B cell (primary cell): ENCODE data around the gene HOGA1. TPM values are rescaled to one million over a fixed set of nuclear protein-coding genes. Genes with fewer than 3 reads are reported as not detected.

Experiments used
- ATAC-seq: fragments of 200-7000 bp; cut with Tn5 transposase; one replicate; pipeline ENCODE4 v1.10.0; 2021; ENCODE audit warnings: low read depth, mild to moderate bottlenecking, moderate number of reproducible peaks, moderate library complexity
- CTCF ChIA-PET: fragments of 350-600 bp; sonication (Branson Sonifier 250); formaldehyde crosslinking; loops from one replicate; lab custom pipeline; 2021; ENCODE audit warnings: antibody characterized with exemption, inconsistent platforms; lab: Charles Lee
- POLR2A ChIA-PET: fragments of 350-600 bp; sonication (Branson Sonifier 250); formaldehyde crosslinking; loops from one replicate; lab custom pipeline; 2021; ENCODE audit warnings: antibody characterized with exemption; lab: Charles Lee
- DNase-seq: peaks from one replicate; pipeline ENCODE4 v3.0.0; 2013
- H2AFZ ChIP-seq: 2 replicates; pipeline ENCODE4 v1.6.1; 2012; ENCODE audit warnings: mild to moderate bottlenecking, low read depth, low read length; ENCODE audit not compliant: insufficient read depth, poor library complexity, severe bottlenecking
- H3K27ac ChIP-seq, 2 donors: 1 replicate in 1 of 2; 2 replicates in 1 of 2; pipeline ENCODE4 v1.5.1; 2012 to 2013; ENCODE audit warnings: low read length in 2 of 2, mild to moderate bottlenecking in 2 of 2, moderate library complexity in 1 of 2
- H3K27me3 ChIP-seq, 4 experiments: fragments of 200-600 bp in 1 of 4; sonication (generic) in 1 of 4; replicated peaks in 1 of 4; 1 replicate in 2 of 4; 2 replicates in 2 of 4; pipeline versions ENCODE4 v1.6.1 to v1.7.0; 2013 to 2016; ENCODE audit warnings: low read length in 3 of 4, mild to moderate bottlenecking in 2 of 4, mixed read lengths in 1 of 4, moderate library complexity in 1 of 4; ENCODE audit not compliant: insufficient read depth in 4 of 4, control insufficient read depth in 3 of 4; ENCODE audit errors: control extremely low read depth in 1 of 4
- H3K36me3 ChIP-seq, 2 experiments: replicated peaks in 1 of 2; 1 replicate in 1 of 2; 2 replicates in 1 of 2; pipeline versions ENCODE4 v1.6.1 to v1.7.1; 2013; ENCODE audit warnings: low read length in 1 of 2; ENCODE audit not compliant: insufficient read depth in 2 of 2, control insufficient read depth in 1 of 2; ENCODE audit errors: control extremely low read depth in 1 of 2, extremely low read depth in 1 of 2
- H3K4me1 ChIP-seq, 2 donors: fragments of 200-600 bp in 1 of 2; sonication (generic) in 1 of 2; 1 replicate in 1 of 2; 2 replicates in 1 of 2; pipeline versions ENCODE4 v1.5.1 to v1.6.1; 2013 to 2017; ENCODE audit warnings: low read length in 2 of 2; ENCODE audit not compliant: control insufficient read depth in 2 of 2, insufficient read depth in 2 of 2
- H3K4me2 ChIP-seq: replicated peaks from 2 replicates; pipeline ENCODE3; 2012; ENCODE audit warnings: mild to moderate bottlenecking, low read depth, low read length; ENCODE audit not compliant: poor library complexity, severe bottlenecking
- H3K4me3 ChIP-seq, 5 experiments: fragments of 200-600 bp in 1 of 5; sonication (generic) in 1 of 5; 1 replicate in 3 of 5; 2 replicates in 2 of 5; pipeline versions ENCODE4 v1.5.1 to v1.7.0; 2011 to 2016; ENCODE audit warnings: low read length in 4 of 5, mild to moderate bottlenecking in 4 of 5, low read depth in 2 of 5, control low read depth in 1 of 5, moderate library complexity in 1 of 5; ENCODE audit not compliant: insufficient read depth in 1 of 5; ENCODE audit errors: control extremely low read depth in 1 of 5, extremely low read depth in 1 of 5
- H3K79me2 ChIP-seq: fragments of 200-600 bp; sonication (generic); one replicate; pipeline ENCODE4 v1.6.0; 2016; ENCODE audit warnings: low read length; ENCODE audit not compliant: control insufficient read depth, insufficient read depth
- H3K9ac ChIP-seq: fragments of 200-600 bp; sonication (generic); 2 replicates; pipeline ENCODE4 v1.6.1; 2017; ENCODE audit warnings: mild to moderate bottlenecking, low read length, moderate library complexity
- H3K9me3 ChIP-seq, 3 donors: one replicate each; pipeline versions ENCODE4 v1.6.1 to v1.7.1; 2013; ENCODE audit warnings: low read length in 2 of 3; ENCODE audit not compliant: control insufficient read depth in 2 of 3, insufficient read depth in 1 of 3; ENCODE audit errors: control extremely low read depth in 1 of 3
- H4K20me1 ChIP-seq: 2 replicates; pipeline ENCODE4 v1.6.0; 2012; ENCODE audit warnings: mild to moderate bottlenecking, low read length; ENCODE audit not compliant: insufficient read depth, control insufficient read depth, poor library complexity, severe bottlenecking
- H3K27ac Mint-ChIP-seq: one replicate; pipeline ENCODE4 v1.8.0; 2021; ENCODE audit warnings: mixed read lengths
- H3K27me3 Mint-ChIP-seq: one replicate; pipeline ENCODE4 v1.8.0; 2021; ENCODE audit warnings: mixed read lengths
- H3K4me1 Mint-ChIP-seq: one replicate; pipeline ENCODE4 v1.8.0; 2021; ENCODE audit warnings: mixed read lengths
- H3K4me3 Mint-ChIP-seq: one replicate; pipeline ENCODE4 v1.8.0; 2021; ENCODE audit warnings: mixed read lengths
- H3K9me3 Mint-ChIP-seq: one replicate; pipeline ENCODE4 v1.8.0; 2022; ENCODE audit warnings: mixed read lengths; ENCODE audit not compliant: insufficient read depth
- CTCF ChIP-seq: fragments of 200-600 bp; IDR thresholded peaks from one replicate; pipeline ENCODE4 v1.8.0; 2022; ENCODE audit warnings: antibody characterized with exemption, mild to moderate bottlenecking
- EZH2 ChIP-seq: IDR thresholded peaks from 2 replicates; pipeline ENCODE4 v1.6.1; 2012; ENCODE audit warnings: borderline replicate concordance, low read depth, mild to moderate bottlenecking, moderate library complexity, low read length; ENCODE audit not compliant: insufficient read depth, poor library complexity, severe bottlenecking
- WGBS: methylation state at CpG from one replicate; pipeline ENCODE4 v1.1.5; 2013; ENCODE audit warnings: missing lambda C conversion rate; ENCODE audit not compliant: insufficient coverage; 5-methylcytosine and 5-hydroxymethylcytosine counted together
- intact Hi-C: fragments of 100-400 bp; cut with micrococcal nuclease; formaldehyde crosslinking; loops from one replicate; pipeline ENCODE4 v1.10.0; 2022
- polyA plus RNA-seq: library from polyadenylated mRNA; depleted of rRNA; stranded (reverse); fragments of >200 nt; gene quantifications from 2 replicates; pipeline ENCODE4 v1.2.3, GENCODE V29; 2012
- total RNA-seq, 2 donors: library from RNA; stranded (reverse); fragments of 120-200 nt in 1 of 2; gene quantifications; 1 replicate in 1 of 2; 2 replicates in 1 of 2; pipeline versions ENCODE4 v1.2.3 to v1.2.4, GENCODE V29; 2013 to 2022

HOGA1 gene
- total and polyA plus RNA-seq, 2 donors (not counting 1 experiment from before 2014, with no cell fraction given), result not detected

GRCh38 chr10:97577701-97578100, 6.5 kb upstream of the HOGA1 start:
- TF ChIP-seq EZH2 (no peak), CTCF (no peak)
- no peaks in the 10 kb centered on the region for H3K9me3 ChIP-seq
- H3K4me1 Mint-ChIP-seq, result no peaks in the 10 kb centered on the region
- no peak overlapping the region for H3K4me2 ChIP-seq
- no peaks in the 10 kb centered on the region for H3K36me3 ChIP-seq
- H3K27me3 ChIP-seq, result no peaks in the 10 kb centered on the region
- H3K9ac ChIP-seq, result no peak overlapping the region
- no peak for DNase-seq
- H3K4me3 ChIP-seq, result no peak overlapping the region
- ChIA-PET POLR2A (no interaction called here), CTCF (no interaction called here)
- 71% methylated on average over 9 of the region's 9 CpGs for WGBS
- no peaks in the 10 kb centered on the region for H3K4me1 ChIP-seq
- H4K20me1 ChIP-seq, result no peaks in the 10 kb centered on the region
- no peaks in the 10 kb centered on the region for H3K27me3 Mint-ChIP-seq
- H3K9me3 Mint-ChIP-seq, result no peaks in the 10 kb centered on the region
- no peaks in the 10 kb centered on the region for H3K79me2 ChIP-seq
- no peak for ATAC-seq
- H3K4me3 Mint-ChIP-seq, result no peak overlapping the region
- H3K27ac Mint-ChIP-seq, result no peak overlapping the region
- H3K27ac ChIP-seq, result no peak overlapping the region
- H2AFZ ChIP-seq, result no peak overlapping the region
- intact Hi-C loops, result no loop called here

DNA sequence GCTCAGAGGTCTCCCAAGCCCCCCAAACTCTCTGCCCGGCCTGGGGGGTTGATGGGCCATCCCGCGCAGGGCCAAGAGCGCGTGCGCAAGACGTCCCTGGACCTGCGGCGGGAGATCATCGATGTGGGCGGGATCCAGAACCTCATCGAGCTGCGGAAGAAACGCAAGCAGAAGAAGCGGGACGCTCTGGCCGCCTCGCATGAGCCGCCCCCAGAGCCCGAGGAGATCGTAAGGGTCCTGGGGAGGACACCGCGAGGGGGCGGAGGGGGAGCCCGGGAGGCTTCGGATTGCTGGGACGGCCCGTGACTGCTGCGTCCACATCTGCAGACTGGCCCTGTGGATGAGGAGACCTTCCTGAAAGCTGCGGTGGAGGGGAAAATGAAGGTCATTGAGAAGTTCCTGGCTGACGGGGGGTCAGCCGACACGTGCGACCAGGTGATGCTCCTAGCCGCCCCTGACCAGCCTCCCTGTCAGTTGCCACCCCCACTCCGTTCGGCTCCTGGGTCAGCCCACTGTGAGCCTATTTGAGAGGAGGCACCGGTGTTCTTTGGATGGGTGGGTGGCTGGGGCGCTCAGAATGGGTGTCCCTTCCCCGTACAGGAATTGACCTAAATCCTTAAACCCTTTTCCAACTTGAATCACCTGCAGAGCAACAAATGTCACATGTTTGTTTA, 5.9 kb upstream of the HOGA1 start:
- H3K27me3 Mint-ChIP-seq, result no peaks in the 10 kb centered on the region
- Histone ChIP-seq H3K36me3 (no peaks in the 10 kb centered on the region), H3K9me3 (no peaks in the 10 kb centered on the region), H3K4me2 (no peak overlapping the region), H4K20me1 (no peaks in the 10 kb centered on the region), H3K27ac (no peak overlapping the region), H2AFZ (no peak overlapping the region), H3K9ac (no peak overlapping the region), H3K79me2 (no peaks in the 10 kb centered on the region), H3K4me1 (no peaks in the 10 kb centered on the region), H3K4me3 (no peak overlapping the region), H3K27me3 (no peaks in the 10 kb centered on the region)
- no peak overlapping the region for H3K27ac Mint-ChIP-seq
- no peaks in the 10 kb centered on the region for H3K9me3 Mint-ChIP-seq
- DNase-seq, result no peak
- ChIA-PET CTCF (no interaction called here), POLR2A (no interaction called here)
- TF ChIP-seq CTCF (no peak), EZH2 (no peak)
- no peak for ATAC-seq
- H3K4me3 Mint-ChIP-seq, result no peak overlapping the region
- intact Hi-C loops, result no loop called here
- 66% methylated on average over 34 of the region's 40 CpGs for WGBS
- no peaks in the 10 kb centered on the region for H3K4me1 Mint-ChIP-seq
